Astrocyte (in vitro differentiated cells and primary cell): ENCODE measurements around the gene GPX6. TPM values are rescaled to one million over a fixed set of nuclear protein-coding genes. Genes with fewer than 3 reads are reported as not detected.

Experiments
- DNase-seq: peaks from one replicate; pipeline ENCODE4 v3.0.0-alpha.2; 2010; ENCODE audit warnings: low read depth
- FAIRE-seq: peaks from 2 replicates; lab custom pipeline; 2011; peaks lifted over from hg19 to GRCh38; lab: Jason Lieb, UNC
- H2AFZ ChIP-seq: 2 replicates; pipeline ENCODE4 v1.6.0; 2012; ENCODE audit warnings: low read depth, low read length, inconsistent platforms
- H3K27ac ChIP-seq: 2 replicates; pipeline ENCODE4 v1.5.1; 2011; ENCODE audit warnings: low read depth, low read length, inconsistent platforms
- H3K27me3 ChIP-seq: 2 replicates; pipeline ENCODE4 v1.6.0; 2011; ENCODE audit warnings: low read length, inconsistent platforms; ENCODE audit not compliant: insufficient read depth
- H3K36me3 ChIP-seq: 2 replicates; pipeline ENCODE4 v1.5.1; 2011; ENCODE audit warnings: low read length, inconsistent platforms; ENCODE audit not compliant: insufficient read depth
- H3K4me1 ChIP-seq: 2 replicates; pipeline ENCODE4 v1.5.1; 2011; ENCODE audit warnings: low read length, inconsistent platforms; ENCODE audit not compliant: insufficient read depth
- H3K4me2 ChIP-seq: 2 replicates; pipeline ENCODE4 v1.6.0; 2012; ENCODE audit warnings: low read length, inconsistent platforms
- H3K4me3 ChIP-seq: 2 replicates; pipeline ENCODE4 v1.5.1; 2011; ENCODE audit warnings: low read depth, mild to moderate bottlenecking, low read length, inconsistent platforms; ENCODE audit not compliant: insufficient read depth
- H3K79me2 ChIP-seq: 2 replicates; pipeline ENCODE4 v1.6.0; 2012; ENCODE audit warnings: mild to moderate bottlenecking, low read length, inconsistent platforms; ENCODE audit not compliant: insufficient read depth
- H3K9ac ChIP-seq: 2 replicates; pipeline ENCODE4 v1.6.0; 2012; ENCODE audit warnings: mild to moderate bottlenecking, low read length, inconsistent platforms
- H3K9me3 ChIP-seq: 2 replicates; pipeline ENCODE4 v1.5.1; 2012; ENCODE audit warnings: low read depth, mild to moderate bottlenecking, low read length, inconsistent platforms; ENCODE audit not compliant: insufficient read depth
- H4K20me1 ChIP-seq: 2 replicates; pipeline ENCODE4 v1.6.0; 2012; ENCODE audit warnings: low read length, inconsistent platforms; ENCODE audit not compliant: insufficient read depth
- H3K27ac Mint-ChIP-seq: one replicate; pipeline ENCODE4 v1.8.0; 2021; ENCODE audit warnings: mild to moderate bottlenecking, mixed read lengths; ENCODE audit not compliant: unreplicated experiment
- H3K27me3 Mint-ChIP-seq: one replicate; pipeline ENCODE4 v1.8.0; 2021; ENCODE audit warnings: low read depth, mixed read lengths; ENCODE audit not compliant: unreplicated experiment
- H3K36me3 Mint-ChIP-seq: one replicate; pipeline ENCODE4 v1.8.0; 2021; ENCODE audit warnings: low read depth, mixed read lengths; ENCODE audit not compliant: unreplicated experiment
- H3K4me1 Mint-ChIP-seq: one replicate; pipeline ENCODE4 v1.8.0; 2021; ENCODE audit warnings: low read depth, mixed read lengths; ENCODE audit not compliant: unreplicated experiment
- H3K4me3 Mint-ChIP-seq: one replicate; pipeline ENCODE4 v1.8.0; 2021; ENCODE audit warnings: mild to moderate bottlenecking, moderate library complexity, mixed read lengths; ENCODE audit not compliant: unreplicated experiment
- H3K9me3 Mint-ChIP-seq: one replicate; pipeline ENCODE4 v1.8.0; 2021; ENCODE audit warnings: mild to moderate bottlenecking, mixed read lengths; ENCODE audit not compliant: unreplicated experiment
- EZH2 ChIP-seq: IDR thresholded peaks from 2 replicates; pipeline ENCODE4 v1.6.1; 2012; ENCODE audit warnings: mild to moderate bottlenecking, low read length, inconsistent platforms; ENCODE audit not compliant: insufficient read depth
- total RNA-seq: library from RNA; stranded (reverse); gene quantifications from 2 replicates; pipeline ENCODE4 v1.2.1, GENCODE V29; 2021
- TF ChIP-seq, protein P1 (sequence below): IDR thresholded peaks from 2 replicates; pipeline ENCODE4 v1.5.1; 2011; ENCODE audit warnings: low read depth, mild to moderate bottlenecking, inconsistent platforms, low read length, moderate library complexity; ENCODE audit not compliant: insufficient read depth

GPX6 gene
- total RNA-seq, 1 donor from 2014 or later = not detected

DNA sequence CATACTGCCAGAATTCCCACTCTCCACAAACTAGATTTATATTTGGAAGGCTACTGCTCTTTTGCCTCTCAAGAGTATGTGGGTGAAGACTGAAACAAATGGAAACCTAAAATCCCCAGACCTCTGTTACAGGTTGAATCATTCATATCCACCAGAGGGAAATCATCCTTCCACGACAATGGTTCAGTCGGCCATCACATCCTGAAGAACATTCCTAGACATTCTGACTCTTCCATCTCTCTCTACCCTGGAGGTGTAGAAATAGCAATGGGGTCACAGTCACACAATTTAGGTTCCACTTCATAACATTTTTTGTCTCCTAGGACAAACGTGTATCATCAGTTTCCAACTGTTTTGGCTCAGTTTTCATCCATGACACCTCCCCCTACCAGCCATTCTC lies 18.7 kb upstream of the GPX6 start:
- peaks cover 3% of the 10 kb centered on the region for H3K4me1 Mint-ChIP-seq
- peak overlapping the region; percentile 12 for H3K4me3 Mint-ChIP-seq
- H3K27me3 Mint-ChIP-seq = peaks cover 11% of the 10 kb centered on the region
- no peaks in the 10 kb centered on the region for H3K36me3 ChIP-seq
- DNase-seq = no peak
- TF ChIP-seq EZH2 = no peak
- TF ChIP-seq, protein P1, sequence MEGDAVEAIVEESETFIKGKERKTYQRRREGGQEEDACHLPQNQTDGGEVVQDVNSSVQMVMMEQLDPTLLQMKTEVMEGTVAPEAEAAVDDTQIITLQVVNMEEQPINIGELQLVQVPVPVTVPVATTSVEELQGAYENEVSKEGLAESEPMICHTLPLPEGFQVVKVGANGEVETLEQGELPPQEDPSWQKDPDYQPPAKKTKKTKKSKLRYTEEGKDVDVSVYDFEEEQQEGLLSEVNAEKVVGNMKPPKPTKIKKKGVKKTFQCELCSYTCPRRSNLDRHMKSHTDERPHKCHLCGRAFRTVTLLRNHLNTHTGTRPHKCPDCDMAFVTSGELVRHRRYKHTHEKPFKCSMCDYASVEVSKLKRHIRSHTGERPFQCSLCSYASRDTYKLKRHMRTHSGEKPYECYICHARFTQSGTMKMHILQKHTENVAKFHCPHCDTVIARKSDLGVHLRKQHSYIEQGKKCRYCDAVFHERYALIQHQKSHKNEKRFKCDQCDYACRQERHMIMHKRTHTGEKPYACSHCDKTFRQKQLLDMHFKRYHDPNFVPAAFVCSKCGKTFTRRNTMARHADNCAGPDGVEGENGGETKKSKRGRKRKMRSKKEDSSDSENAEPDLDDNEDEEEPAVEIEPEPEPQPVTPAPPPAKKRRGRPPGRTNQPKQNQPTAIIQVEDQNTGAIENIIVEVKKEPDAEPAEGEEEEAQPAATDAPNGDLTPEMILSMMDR = no peak
- no peak overlapping the region for H3K27ac Mint-ChIP-seq
- peaks cover 2% of the 10 kb centered on the region for H3K9me3 Mint-ChIP-seq
- H3K4me1 ChIP-seq = no peaks in the 10 kb centered on the region
- H2AFZ ChIP-seq = no peak overlapping the region
- H3K9ac ChIP-seq = no peak overlapping the region
- H4K20me1 ChIP-seq = no peaks in the 10 kb centered on the region
- FAIRE-seq = no peak
- H3K36me3 Mint-ChIP-seq = no peaks in the 10 kb centered on the region
- no peak overlapping the region for H3K4me2 ChIP-seq
- no peak overlapping the region for H3K27ac ChIP-seq
- H3K79me2 ChIP-seq = no peaks in the 10 kb centered on the region
- peaks cover 4% of the 10 kb centered on the region for H3K27me3 ChIP-seq
- no peak overlapping the region for H3K4me3 ChIP-seq
- no peaks in the 10 kb centered on the region for H3K9me3 ChIP-seq

DNA sequence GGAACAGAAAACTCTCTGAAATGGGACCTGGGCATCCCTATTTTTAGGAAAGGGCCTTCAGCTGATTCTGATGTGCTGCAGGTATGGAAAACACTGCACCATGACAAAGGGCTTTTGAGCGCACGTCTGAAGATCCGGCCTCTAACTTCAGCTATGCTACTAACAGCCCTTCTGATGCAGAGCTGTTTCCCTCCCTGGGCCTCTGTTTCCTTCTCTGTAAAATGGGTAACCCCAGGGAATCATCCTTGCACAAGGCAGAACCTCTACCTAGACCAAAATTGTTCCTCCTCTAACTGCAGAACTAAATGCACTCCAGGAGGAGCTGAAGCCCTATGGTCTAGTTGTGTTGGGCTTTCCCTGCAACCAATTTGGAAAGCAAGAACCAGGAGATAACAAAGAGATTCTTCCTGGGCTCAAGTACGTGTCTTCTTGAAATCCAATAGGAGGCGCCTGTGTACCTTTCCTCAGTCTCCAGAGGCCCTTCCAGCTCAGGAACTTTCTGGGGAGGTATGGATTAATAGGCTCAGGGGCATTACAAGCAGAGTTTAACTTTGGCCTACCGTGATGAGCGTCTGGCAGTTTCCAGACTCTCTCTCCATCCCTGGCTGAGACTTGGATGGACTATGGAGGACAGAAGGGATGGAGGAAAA lies 16.0 kb upstream of the GPX6 start:
- FAIRE-seq = no peak
- Histone ChIP-seq H3K4me1 (no peaks in the 10 kb centered on the region), H2AFZ (no peak overlapping the region), H3K4me2 (no peak overlapping the region), H3K4me3 (no peak overlapping the region), H3K27me3 (peaks cover 4% of the 10 kb centered on the region), H4K20me1 (no peaks in the 10 kb centered on the region), H3K79me2 (no peaks in the 10 kb centered on the region), H3K27ac (no peak overlapping the region), H3K36me3 (no peaks in the 10 kb centered on the region), H3K9ac (no peak overlapping the region), H3K9me3 (no peaks in the 10 kb centered on the region)
- no peak overlapping the region for H3K27ac Mint-ChIP-seq
- H3K36me3 Mint-ChIP-seq = no peaks in the 10 kb centered on the region
- TF ChIP-seq, protein P1 = no peak
- TF ChIP-seq EZH2 = no peak
- H3K4me1 Mint-ChIP-seq = peaks cover 4% of the 10 kb centered on the region
- no peak overlapping the region for H3K4me3 Mint-ChIP-seq
- H3K9me3 Mint-ChIP-seq = peaks cover 6% of the 10 kb centered on the region
- H3K27me3 Mint-ChIP-seq = peaks cover 11% of the 10 kb centered on the region
- DNase-seq = no peak

DNA sequence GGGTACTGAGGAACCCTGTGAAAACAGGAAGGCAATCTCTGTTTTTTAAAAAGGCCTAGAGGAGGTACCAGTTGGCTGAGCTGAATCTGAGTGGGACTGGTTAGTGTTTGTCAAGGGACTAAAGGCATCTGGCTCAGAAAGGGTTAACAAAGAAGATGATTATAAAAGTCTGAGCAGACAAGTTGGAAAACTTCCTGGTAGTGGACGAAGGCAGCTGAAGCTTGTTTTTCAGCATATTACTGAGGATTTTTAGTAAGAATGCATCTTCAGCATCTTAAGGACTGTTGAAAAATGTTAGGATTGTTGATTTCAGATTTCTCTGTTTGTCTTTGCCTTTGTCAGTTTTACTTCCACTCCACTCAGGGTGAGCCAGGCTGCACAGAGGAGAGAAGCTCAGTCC lies 15.2 kb upstream of the GPX6 start:
- Histone ChIP-seq H3K9me3 (no peaks in the 10 kb centered on the region), H3K4me2 (no peak overlapping the region), H4K20me1 (no peaks in the 10 kb centered on the region), H3K27ac (no peak overlapping the region), H3K36me3 (no peaks in the 10 kb centered on the region), H3K4me3 (no peak overlapping the region), H3K27me3 (peaks cover 2% of the 10 kb centered on the region), H3K4me1 (no peaks in the 10 kb centered on the region), H3K79me2 (no peaks in the 10 kb centered on the region), H3K9ac (no peak overlapping the region), H2AFZ (no peak overlapping the region)
- Mint-ChIP-seq H3K9me3 (peaks cover 6% of the 10 kb centered on the region), H3K4me3 (no peak overlapping the region), H3K27me3 (peaks cover 8% of the 10 kb centered on the region), H3K27ac (no peak overlapping the region), H3K36me3 (no peaks in the 10 kb centered on the region), H3K4me1 (peaks cover 11% of the 10 kb centered on the region)
- DNase-seq (no peak), FAIRE-seq (no peak)
- TF ChIP-seq, protein P1 = no peak
- TF ChIP-seq EZH2 = no peak
